ENCODE measurements around the gene SERTAD3. TPM values are rescaled to one million over a fixed set of nuclear protein-coding genes. Genes with fewer than 3 reads are reported as not detected.

SERTAD3 gene
- total RNA-seq, 3 donors from 2014 or later, result 17.3 to 28.1 (median 25.2) TPM

- Histone ChIP-seq H3K36me3 (no peaks in the 10 kb centered on the region), H3K27ac (peak overlapping the region; percentile 40 to 63), H3K27me3 (no peaks in the 10 kb centered on the region), H3K9me3 (no peaks in the 10 kb centered on the region), H3K4me1 (peaks cover 6 to 20% of the 10 kb centered on the region in 2 donors), H3K4me3 (no peak overlapping the region)
- TF ChIP-seq POLR2A (IDR thresholded peaks at IDR 0.05), result no peak
- TF ChIP-seq POLR2AphosphoS5 (IDR thresholded peaks at IDR 0.05), result no peak
- TF ChIP-seq CTCF (IDR thresholded peaks at IDR 0.05), result no peak
- intact Hi-C loops (cut with DNase I; ENCODE audit: low total_unique reads), result no loop called here
- DNase-seq (ENCODE audit: low spot score in 2 of 2), result no peak
Measured at GRCh38 chr19:40419780-40420179, 24.4 kb downstream of the SERTAD3 start.

DNA sequence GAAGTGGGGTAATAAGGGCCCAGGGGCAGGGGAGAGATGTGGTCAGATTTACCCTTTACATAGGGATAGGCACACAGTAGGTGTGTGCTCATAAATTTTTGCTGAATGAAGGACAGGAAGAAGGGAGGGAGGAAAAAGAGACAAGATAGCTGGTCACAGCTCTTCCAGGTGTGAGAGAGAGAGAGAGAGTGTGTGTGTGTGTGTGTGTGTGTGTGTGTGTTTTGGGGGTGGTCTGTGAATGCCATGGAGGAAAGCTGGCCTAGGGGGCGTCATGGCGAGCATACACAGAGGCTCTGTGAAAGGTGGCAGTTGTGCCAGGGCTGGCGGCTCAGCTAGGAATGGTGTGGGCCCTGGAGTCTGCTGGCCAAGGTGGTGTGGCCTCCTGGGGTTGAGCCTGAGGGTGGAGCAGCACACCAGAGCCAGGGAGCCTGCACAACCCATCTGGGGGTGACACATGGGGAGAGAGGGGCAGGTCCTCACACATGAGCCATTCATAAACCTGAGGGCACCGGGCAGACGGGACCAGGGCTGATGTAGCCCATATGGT, 25.0 kb downstream of the SERTAD3 start:
- DNase-seq (ENCODE audit: low spot score in 2 of 2), result no peak
- Histone ChIP-seq H3K4me1 (peaks cover 6 to 20% of the 10 kb centered on the region in 2 donors), H3K27ac (peak overlapping the region; percentile 40 to 63), H3K36me3 (no peaks in the 10 kb centered on the region), H3K4me3 (no peak overlapping the region), H3K9me3 (no peaks in the 10 kb centered on the region), H3K27me3 (no peaks in the 10 kb centered on the region)
- intact Hi-C loops (cut with DNase I; ENCODE audit: low total_unique reads), result no loop called here
- TF ChIP-seq CTCF (IDR thresholded peaks at IDR 0.05) (no peak), POLR2A (IDR thresholded peaks at IDR 0.05) (no peak), POLR2AphosphoS5 (IDR thresholded peaks at IDR 0.05) (no peak)

DNA sequence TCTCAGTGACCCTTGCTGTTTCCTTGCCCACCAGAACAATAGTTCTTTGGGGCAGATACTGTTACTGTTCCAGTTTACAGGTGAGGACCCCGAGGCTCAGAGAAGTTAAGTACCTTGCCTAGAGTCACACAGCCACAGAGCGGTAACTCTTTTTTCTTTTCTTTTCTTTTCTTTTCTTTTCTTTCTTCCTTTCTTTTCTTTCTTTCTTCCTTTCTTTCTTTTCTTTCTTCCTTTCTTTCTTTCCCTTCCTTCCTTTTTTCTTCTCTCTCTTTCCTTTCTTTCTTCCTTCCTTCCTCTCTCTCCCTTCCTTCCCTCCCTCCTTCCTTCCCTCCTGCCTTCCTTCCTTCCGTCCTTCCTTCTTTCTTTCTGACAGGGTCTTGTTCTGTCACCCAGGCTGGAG, 26.1 kb downstream of the SERTAD3 start:
- Histone ChIP-seq H3K4me1 (peaks cover 5 to 13% of the 10 kb centered on the region in 2 donors), H3K27me3 (no peaks in the 10 kb centered on the region), H3K9me3 (no peaks in the 10 kb centered on the region), H3K4me3 (no peak overlapping the region), H3K36me3 (no peaks in the 10 kb centered on the region), H3K27ac (peak overlapping the region; percentile 90 to 96)
- TF ChIP-seq POLR2AphosphoS5 (IDR thresholded peaks at IDR 0.05) (no peak), POLR2A (IDR thresholded peaks at IDR 0.05) (no peak), CTCF (IDR thresholded peaks at IDR 0.05) (no peak)
- intact Hi-C loops (cut with DNase I; ENCODE audit: low total_unique reads), result no loop called here
- DNase-seq (ENCODE audit: low spot score in 2 of 2), result no peak

GRCh38 chr19:40417643-40417981, 26.5 kb downstream of the SERTAD3 start:
- Histone ChIP-seq H3K36me3 (no peaks in the 10 kb centered on the region), H3K4me3 (peak overlapping the region in 1 of 3 donors; percentile 34), H3K27ac (peak overlapping the region; percentile 90 to 96), H3K9me3 (no peaks in the 10 kb centered on the region), H3K27me3 (no peaks in the 10 kb centered on the region), H3K4me1 (peaks cover 2 to 13% of the 10 kb centered on the region in 2 donors)
- no peak for TF ChIP-seq POLR2A (IDR thresholded peaks at IDR 0.05)
- no peak for TF ChIP-seq CTCF (IDR thresholded peaks at IDR 0.05)
- no peak for TF ChIP-seq POLR2AphosphoS5 (IDR thresholded peaks at IDR 0.05)
- DNase-seq (ENCODE audit: low spot score in 2 of 2), result no peak
- intact Hi-C loops (cut with DNase I; ENCODE audit: low total_unique reads), result no loop called here

DNA sequence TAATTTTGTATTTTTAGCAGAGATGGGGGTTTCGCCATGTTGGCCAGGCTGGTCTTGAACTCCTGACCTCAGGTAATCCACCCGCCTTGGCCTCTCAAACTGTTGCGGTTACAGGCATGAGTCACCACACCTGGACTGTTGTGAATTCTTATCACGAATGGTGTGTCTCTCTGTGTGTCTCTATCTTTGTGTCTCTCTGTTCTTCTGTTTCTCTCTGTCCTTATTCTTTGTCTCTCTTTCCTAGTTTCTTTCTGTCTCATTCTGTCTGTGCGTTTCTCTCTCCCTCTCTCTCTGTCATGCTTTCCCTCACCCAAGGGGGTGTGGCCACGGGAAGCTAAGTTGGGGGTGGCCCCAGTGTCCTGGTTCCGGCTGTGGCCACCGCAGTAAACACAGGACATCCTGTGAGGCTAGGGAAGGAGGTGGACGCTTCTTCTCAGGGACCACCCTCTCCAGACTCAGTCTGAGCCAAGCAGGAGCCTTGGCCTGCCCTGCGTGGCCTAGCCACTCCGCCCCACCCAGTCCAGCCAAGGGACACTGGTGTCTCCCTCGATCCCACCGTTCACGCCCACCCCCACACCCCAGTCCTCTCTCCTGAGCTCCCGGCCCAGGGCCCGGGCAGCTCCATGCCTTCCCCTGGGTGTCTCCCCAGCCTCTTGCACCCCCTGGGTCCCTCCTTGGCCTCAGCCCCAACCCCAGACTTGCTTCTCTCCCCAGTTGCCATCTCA, 27.1 kb downstream of the SERTAD3 start:
- peak overlapping the region; percentile 90 to 96 for H3K27ac ChIP-seq
- DNase-seq (ENCODE audit: low spot score in 2 of 2), result peak in 1 of 2 donors; percentile 71
- TF ChIP-seq POLR2A (IDR thresholded peaks at IDR 0.05) (peak; percentile 50), CTCF (IDR thresholded peaks at IDR 0.05) (no peak), POLR2AphosphoS5 (IDR thresholded peaks at IDR 0.05) (peak; percentile 17 to 68 (median 47))
- no peaks in the 10 kb centered on the region for H3K27me3 ChIP-seq
- intact Hi-C loops (cut with DNase I; ENCODE audit: low total_unique reads), result no loop called here
- H3K36me3 ChIP-seq, result no peaks in the 10 kb centered on the region
- H3K9me3 ChIP-seq, result no peaks in the 10 kb centered on the region
- peak overlapping the region in 1 of 3 donors; percentile 34 for H3K4me3 ChIP-seq
- H3K4me1 ChIP-seq, result peaks cover 2 to 10% of the 10 kb centered on the region in 2 donors
